ENCODE measurements around the gene RPL22. TPM values are rescaled to one million over a fixed set of nuclear protein-coding genes. Genes with fewer than 3 reads are reported as not detected.

RPL22 gene
- total and polyA plus RNA-seq, 8 donors: 265 to 719 (median 628) TPM

GRCh38 chr1:6158181-6158580, 41.2 kb downstream of the RPL22 start:
- no peaks in the 10 kb centered on the region for H3K36me3 ChIP-seq
- no peak overlapping the region for H3K27ac ChIP-seq
- no peak for TF ChIP-seq CTCF (IDR thresholded peaks at IDR 0.05)
- no peak overlapping the region for H3K4me3 ChIP-seq
- H3K9me3 ChIP-seq: no peaks in the 10 kb centered on the region
- DNase-seq (no peak), ATAC-seq (no peak)
- H3K4me1 ChIP-seq: no peaks in the 10 kb centered on the region
- intact Hi-C loops (cut with DNase I): no loop called here
- peaks cover 4 to 46% of the 10 kb centered on the region in 2 donors for H3K27me3 ChIP-seq

GRCh38 chr1:6157528-6158174, 41.7 kb downstream of the RPL22 start:
- no peak for TF ChIP-seq CTCF (IDR thresholded peaks at IDR 0.05)

GRCh38 chr1:6157132-6157527, 42.3 kb downstream of the RPL22 start:
- Histone ChIP-seq H3K27ac (no peak overlapping the region), H3K4me3 (no peak overlapping the region), H3K36me3 (no peaks in the 10 kb centered on the region), H3K9me3 (no peaks in the 10 kb centered on the region), H3K27me3 (peaks cover 4 to 35% of the 10 kb centered on the region in 2 donors), H3K4me1 (no peaks in the 10 kb centered on the region)
- TF ChIP-seq CTCF (IDR thresholded peaks at IDR 0.05): no peak
- intact Hi-C loops (cut with DNase I): no loop called here
- peak in 1 of 4 donors; percentile 44 for DNase-seq
- no peak for ATAC-seq

More at GRCh38 chr1:6157528-6158174, 41.7 kb downstream of the RPL22 start:
- Histone ChIP-seq H3K36me3 (no peaks in the 10 kb centered on the region), H3K27ac (no peak overlapping the region), H3K4me3 (no peak overlapping the region), H3K27me3 (peaks cover 4 to 41% of the 10 kb centered on the region in 2 donors), H3K9me3 (no peaks in the 10 kb centered on the region), H3K4me1 (no peaks in the 10 kb centered on the region)
- ATAC-seq (peak; percentile 50), DNase-seq (no peak)
- intact Hi-C loops (cut with DNase I): no loop called here

GRCh38 chr1:6154525-6155319, 44.7 kb downstream of the RPL22 start:
- Histone ChIP-seq H3K27me3 (peaks cover 0 to 17% of the 10 kb centered on the region in 2 donors), H3K9me3 (no peaks in the 10 kb centered on the region), H3K4me3 (no peak overlapping the region), H3K4me1 (no peaks in the 10 kb centered on the region), H3K36me3 (no peaks in the 10 kb centered on the region), H3K27ac (no peak overlapping the region)
- ATAC-seq (no peak), DNase-seq (no peak)
- intact Hi-C loops (cut with DNase I): no loop called here
- no peak for TF ChIP-seq CTCF (IDR thresholded peaks at IDR 0.05)

- Histone ChIP-seq H3K27ac (no peak overlapping the region), H3K27me3 (peaks cover 8 to 30% of the 10 kb centered on the region in 2 donors), H3K9me3 (no peaks in the 10 kb centered on the region), H3K4me1 (peaks cover 3 to 8% of the 10 kb centered on the region in 2 donors), H3K36me3 (no peaks in the 10 kb centered on the region), H3K4me3 (no peak overlapping the region)
- ATAC-seq (no peak), DNase-seq (peak in 1 of 4 donors; percentile 43)
- no peak for TF ChIP-seq CTCF (IDR thresholded peaks at IDR 0.05)
- intact Hi-C loops (cut with DNase I): no loop called here
Measured at GRCh38 chr1:6152882-6153281, 46.5 kb downstream of the RPL22 start.

Data from left lung (tissue), 10 donors.